GM06990 (cell line): ENCODE results near the gene MGME1.
A peak's percentile ranks its signal among the peaks of the same experiment; 100 is the strongest.

Source experiments
- DNase-seq: peaks from one replicate; pipeline ENCODE4 v3.0.0-alpha.2; 2011; ENCODE audit not compliant: insufficient read length; ENCODE audit errors: extremely low read depth
- H3K27me3 ChIP-seq: replicated peaks from 2 replicates; pipeline ENCODE4 v1.6.0; 2011; ENCODE audit warnings: low read length; ENCODE audit not compliant: control insufficient read depth, insufficient read depth
- H3K36me3 ChIP-seq: 2 replicates; pipeline ENCODE4 v1.5.1; 2011; ENCODE audit warnings: low read length; ENCODE audit not compliant: control insufficient read depth, insufficient read depth
- H3K4me3 ChIP-seq: replicated peaks from 2 replicates; pipeline ENCODE4 v1.5.1; 2011; ENCODE audit warnings: low read depth, mild to moderate bottlenecking, control low read depth, low read length
- CTCF ChIP-seq: IDR thresholded peaks from 2 replicates; pipeline ENCODE4 v1.5.1; 2011; ENCODE audit warnings: low read length, control low read depth, mild to moderate bottlenecking, inconsistent platforms; ENCODE audit not compliant: insufficient read depth, poor library complexity, severe bottlenecking

The MGME1 gene

GRCh38 chr20:17953935-17954334, 14.9 kb upstream of the MGME1 start:
- H3K27me3 ChIP-seq = no peaks in the 10 kb centered on the region
- H3K4me3 ChIP-seq = no peak overlapping the region
- peaks cover 31% of the 10 kb centered on the region for H3K36me3 ChIP-seq
- no peak for TF ChIP-seq CTCF
- DNase-seq = no peak

GRCh38 chr20:17955302-17955701, 13.5 kb upstream of the MGME1 start:
- H3K4me3 ChIP-seq = no peak overlapping the region
- H3K27me3 ChIP-seq = no peaks in the 10 kb centered on the region
- no peak for DNase-seq
- H3K36me3 ChIP-seq = peaks cover 27% of the 10 kb centered on the region
- no peak for TF ChIP-seq CTCF

- H3K36me3 ChIP-seq = peaks cover 23% of the 10 kb centered on the region
- peak overlapping the region; percentile 23 for H3K4me3 ChIP-seq
- no peaks in the 10 kb centered on the region for H3K27me3 ChIP-seq
- DNase-seq = no peak
- no peak for TF ChIP-seq CTCF
Measured at GRCh38 chr20:17956099-17956685, 12.6 kb upstream of the MGME1 start.

GRCh38 chr20:17957505-17958363, 11.1 kb upstream of the MGME1 start:
- DNase-seq = no peak
- Histone ChIP-seq H3K36me3 (peaks cover 19% of the 10 kb centered on the region), H3K27me3 (no peaks in the 10 kb centered on the region), H3K4me3 (no peak overlapping the region)
- no peak for TF ChIP-seq CTCF

- TF ChIP-seq CTCF = no peak
- Histone ChIP-seq H3K4me3 (peak overlapping the region; percentile 5), H3K36me3 (peaks cover 24% of the 10 kb centered on the region), H3K27me3 (no peaks in the 10 kb centered on the region)
- DNase-seq = no peak
Measured at GRCh38 chr20:17958373-17959256, 10.2 kb upstream of the MGME1 start.
